ENCODE data around the gene ZNF331.

ZNF331 gene

DNA sequence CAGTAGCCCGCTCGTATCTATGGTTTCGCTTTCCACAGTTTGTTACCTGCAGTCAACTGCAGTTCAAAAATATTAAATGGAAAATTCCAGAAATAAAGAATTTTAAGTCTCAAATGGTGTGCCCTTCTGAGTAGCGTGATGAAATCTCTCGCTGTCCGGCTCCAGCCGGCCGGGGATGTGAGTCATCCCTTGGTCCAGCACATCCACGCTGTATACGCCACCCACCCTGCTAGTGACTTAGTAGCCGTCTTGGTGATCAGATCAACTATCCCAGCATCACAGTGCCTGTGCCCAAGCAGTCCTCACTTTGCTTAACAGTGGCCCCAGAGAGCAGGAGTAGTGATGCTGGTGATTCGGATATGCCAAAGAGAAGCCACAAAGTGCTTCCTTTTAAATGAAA lies 40.0 kb downstream of the ZNF331 start:
- no peak for DNase-seq

DNA sequence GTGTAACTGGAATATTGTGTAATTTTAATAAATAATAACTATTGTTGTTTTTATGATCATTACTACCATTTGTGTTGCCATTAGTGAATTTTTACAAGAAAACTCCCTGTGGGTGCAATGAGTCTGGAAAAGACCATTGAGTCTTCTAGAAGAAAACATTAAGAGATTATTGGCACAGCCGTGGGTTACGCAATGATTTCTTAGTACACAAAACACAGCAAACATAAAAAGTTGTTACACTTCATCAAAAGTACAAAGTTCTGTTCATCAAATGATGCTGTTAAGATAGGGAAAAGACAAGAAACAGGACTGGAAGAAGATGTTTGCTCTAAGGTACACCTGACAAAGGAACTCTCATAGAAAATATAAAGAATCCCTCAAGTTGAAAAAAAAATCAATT lies 41.6 kb downstream of the ZNF331 start:
- no peak for DNase-seq

DNA sequence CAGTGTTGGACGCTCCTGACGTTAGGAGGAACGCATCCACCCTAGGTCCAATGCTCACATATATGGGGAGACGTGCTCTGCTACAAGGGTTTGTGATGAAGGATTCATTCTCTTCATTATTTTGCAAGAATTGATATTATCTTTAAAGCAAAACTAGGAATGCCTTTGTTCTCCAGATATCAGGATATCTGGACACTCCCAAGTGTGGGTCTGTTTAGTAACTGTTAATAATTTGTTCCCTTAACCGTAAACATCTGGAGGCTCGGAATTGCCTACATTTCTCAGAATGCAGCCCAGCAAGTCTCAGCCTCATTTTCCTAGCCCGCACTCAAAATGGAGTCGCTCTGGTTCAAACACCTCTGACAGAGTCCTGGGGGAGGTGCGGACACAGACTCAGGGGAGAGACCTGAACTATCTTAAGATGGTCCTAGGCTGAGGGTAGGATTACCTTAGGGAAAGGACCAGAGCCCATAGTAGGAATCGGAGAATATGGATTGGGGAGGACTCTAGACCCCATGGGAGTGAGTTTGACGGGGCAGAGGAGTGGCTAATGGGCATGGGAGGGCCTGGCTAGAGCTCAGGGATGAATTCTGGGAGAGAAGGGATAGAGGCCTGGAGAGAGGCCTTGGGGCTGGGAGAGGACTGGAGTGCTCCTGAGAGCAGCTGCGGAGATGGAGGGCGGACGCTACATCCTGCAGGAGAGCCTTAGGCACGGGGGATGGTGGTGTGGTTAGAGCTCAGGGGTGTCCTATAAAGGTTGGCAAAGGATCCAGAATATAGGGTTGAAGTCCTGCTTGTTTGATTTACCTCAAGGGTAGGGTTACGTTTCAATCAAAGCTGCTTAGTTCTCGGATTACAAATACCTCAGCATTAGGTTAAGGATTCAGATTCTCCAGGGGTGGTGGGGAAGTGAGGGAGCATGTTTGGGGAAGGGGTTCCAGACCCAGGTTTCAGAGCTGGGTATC lies 43.2 kb downstream of the ZNF331 start:
- no peak for DNase-seq

DNA sequence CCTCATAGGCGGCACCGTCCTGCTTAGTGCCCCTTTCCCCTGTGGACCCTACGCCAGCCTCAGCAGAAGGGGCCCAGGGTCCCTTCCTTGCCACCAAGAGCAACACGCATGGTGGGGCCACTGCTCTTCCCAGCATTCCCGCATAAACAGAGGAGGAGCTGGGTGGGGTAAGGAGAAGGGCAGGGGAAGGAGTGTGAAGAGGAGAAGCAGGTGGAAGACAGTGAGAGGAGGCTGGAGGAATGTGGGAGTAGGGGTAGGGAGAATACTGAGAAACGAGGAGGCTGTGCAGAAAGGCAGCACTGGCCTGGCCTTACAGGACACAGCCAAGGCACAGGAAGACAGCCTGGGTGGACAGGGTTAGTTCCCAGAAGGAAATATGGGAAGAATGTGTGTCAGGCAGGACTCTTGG lies 43.9 kb downstream of the ZNF331 start:
- no peak for DNase-seq

DNA sequence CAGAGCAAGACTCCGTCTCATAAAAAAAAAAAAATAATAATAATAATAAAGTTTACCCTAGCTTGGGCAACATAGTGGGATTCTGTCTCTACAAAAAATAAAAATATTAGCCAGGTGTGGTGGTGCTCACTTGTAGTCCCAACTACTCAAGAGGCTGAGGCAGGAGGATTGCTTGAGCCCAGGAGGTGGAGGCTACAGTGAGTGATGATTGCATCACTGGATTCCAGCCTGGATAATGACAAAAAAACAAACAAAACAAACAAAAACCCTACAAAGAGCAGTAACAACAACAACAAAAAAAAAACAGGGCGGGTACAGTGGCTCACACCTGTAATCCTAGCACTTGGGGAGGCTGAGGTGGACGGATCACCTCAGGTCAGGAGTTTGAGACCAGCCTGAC lies 45.2 kb downstream of the ZNF331 start:
- DNase-seq, result no peak

DNA sequence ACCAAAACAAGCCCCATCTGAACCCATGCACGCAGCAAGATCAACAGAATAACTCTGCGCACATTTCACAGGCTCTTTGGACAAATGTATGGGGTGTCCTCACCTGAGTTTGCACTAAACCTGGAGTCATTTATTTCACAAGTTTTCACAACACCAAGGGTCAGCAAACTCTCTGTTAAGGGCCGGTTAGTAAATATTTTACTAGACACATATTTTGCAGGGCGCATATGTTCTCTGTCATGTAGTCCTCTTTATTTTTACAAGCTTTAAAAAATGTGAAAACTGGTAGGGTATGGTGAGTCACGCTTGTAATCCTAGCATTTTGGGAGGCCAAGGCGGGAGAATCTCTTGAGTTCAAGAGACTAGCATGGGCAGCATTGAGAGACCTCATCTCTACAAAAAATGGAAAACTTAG lies 48.3 kb downstream of the ZNF331 start:
- no peak for DNase-seq

DNA sequence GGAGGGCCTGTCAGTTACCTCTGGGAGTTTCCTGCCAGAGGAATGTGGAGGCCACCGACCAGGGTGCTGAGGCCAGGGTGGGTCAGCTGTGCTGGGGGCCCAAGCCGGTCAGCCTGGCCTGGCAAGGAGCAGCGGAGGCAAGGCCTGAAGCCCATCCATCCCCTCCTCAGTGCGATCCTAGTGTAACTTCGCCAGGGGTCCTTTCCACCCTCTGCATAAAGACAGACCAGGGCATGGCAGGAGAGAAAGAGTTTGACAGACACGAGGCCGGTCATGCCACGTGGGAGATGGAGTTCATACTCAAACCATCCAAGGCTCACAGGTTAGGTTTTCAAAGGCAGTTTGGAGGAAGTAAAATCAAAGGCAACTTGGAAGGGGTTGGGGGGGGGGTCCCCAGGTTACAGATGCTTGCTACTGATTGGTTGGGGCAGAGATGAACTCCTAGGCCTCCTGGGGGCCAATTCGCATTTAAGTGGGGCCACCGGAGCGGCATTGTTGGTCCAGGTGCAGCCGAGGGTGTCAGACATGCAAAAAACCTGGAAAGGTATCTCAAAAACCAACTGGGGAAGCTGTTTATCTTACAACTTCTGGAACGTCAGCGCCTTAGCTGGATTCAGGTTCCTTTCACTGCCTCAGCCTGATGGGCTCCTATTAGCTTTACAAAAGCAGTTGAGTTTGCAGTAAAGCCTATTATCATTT lies 57.0 kb downstream of the ZNF331 start:
- no peak for DNase-seq

DNA sequence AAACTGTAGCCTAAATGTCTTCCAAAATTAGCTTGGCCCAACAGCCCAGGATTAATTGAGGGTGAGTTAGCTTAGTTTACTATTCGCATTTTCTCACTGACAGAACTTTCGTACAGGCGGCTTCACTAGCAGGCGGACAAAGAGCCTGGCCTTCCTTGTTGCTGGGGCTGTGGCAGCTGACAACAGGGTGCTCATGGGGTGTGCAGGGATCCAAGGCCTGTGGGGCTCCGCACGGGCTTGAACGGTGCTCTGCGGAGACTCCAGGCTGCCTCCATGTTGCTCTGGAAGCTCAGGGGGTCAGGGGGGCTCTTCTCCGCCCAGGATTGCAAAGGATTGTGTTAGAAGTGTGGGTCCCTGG lies 57.5 kb downstream of the ZNF331 start:
- DNase-seq, result no peak

DNA sequence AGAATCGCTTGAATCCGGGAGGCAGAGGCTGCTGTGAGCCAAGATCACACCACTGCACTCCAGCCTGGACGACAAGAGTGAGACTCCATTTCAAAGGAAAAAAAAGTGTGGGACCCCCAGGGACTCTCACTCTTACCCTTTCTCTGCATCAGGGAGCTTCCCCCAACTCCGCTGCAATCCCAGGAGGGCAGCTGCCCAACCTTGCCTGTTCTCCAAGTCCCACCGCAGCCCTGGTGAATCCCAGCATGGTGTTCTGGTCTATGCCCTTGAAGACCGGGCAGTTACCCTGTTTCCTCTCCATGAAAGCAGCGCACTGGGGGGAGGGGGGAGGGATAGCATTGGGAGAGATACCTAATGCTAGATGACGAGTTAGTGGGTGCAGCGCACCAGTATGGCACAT lies 58.1 kb downstream of the ZNF331 start:
- no peak for DNase-seq

DNA sequence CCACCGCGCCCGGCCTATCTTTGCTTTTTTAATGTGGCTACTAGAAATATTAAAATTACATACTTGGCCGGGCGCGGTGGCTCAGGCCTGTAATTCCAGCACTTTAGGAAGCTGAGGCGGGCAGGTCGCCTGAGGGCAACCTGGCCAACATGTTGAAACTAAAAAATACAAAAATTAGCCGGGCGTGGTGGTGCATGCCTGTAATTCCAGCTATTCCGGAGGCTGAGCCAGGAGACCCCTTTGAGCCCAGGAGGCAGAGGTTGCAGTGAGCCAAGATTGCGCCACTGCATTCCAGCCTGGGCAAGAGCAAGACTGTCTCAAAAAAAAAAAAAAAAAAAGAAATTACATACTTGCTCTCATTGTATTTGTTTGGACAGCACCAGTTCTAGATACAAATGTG lies 59.1 kb downstream of the ZNF331 start:
- DNase-seq, result no peak

DNA sequence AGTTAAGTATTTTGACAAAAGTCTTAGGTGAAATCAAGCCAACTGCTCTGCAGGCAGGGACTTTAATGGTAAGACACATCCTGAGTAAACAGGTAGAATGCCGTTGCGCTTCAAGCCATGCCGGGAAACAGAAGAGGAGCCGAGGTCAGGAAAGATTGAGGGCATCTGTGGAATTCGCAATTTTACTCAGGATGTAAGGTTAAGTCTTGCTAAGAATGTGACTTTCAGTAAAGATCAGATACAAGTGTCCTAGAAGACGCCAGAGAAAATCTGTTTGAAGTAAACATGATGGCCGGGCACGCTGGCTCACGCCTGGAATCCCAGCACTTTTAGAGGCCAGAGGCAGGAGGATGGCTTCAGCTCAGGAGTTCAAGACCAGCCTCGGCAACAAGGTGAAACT lies 60.4 kb downstream of the ZNF331 start:
- no peak for DNase-seq

DNA sequence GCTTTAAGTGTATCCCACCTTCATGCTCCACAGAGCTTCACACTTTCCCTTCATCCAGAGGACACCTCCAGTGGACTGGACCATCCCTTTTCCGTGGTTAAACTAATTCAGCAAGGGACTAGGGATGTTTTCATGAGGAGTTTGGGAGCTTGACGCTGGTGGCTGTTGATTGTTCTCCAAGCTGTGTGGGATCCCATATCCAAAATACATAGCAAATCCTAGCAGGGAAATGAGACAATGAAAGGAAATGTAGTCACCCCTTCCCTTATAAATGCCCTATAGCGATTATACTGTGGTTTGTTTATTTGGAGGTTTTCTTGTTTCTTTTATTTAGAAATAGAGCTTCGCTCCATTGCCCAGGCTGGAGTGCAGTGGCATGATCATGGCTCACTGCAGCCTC lies 62.3 kb downstream of the ZNF331 start:
- DNase-seq, result no peak

DNA sequence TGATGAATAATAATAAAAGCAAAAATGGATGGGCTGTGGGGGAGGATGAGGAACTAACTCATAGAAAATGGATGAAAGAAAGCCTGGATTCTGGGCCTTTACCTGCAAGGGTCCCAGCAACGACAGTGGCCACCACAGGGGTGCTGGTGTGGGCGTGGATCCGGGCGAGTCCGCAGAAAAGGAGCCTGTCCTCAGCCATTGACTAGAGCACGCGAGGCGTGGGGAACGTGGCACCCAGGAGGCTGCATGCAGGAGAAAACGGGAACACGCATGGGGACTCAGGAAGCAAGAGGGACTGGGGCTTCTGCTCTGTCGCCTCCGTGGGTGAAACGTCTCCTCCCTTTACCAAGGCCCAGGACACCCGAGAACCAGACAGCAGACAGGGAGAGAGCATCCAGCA lies 68.1 kb downstream of the ZNF331 start:
- DNase-seq, result no peak

DNA sequence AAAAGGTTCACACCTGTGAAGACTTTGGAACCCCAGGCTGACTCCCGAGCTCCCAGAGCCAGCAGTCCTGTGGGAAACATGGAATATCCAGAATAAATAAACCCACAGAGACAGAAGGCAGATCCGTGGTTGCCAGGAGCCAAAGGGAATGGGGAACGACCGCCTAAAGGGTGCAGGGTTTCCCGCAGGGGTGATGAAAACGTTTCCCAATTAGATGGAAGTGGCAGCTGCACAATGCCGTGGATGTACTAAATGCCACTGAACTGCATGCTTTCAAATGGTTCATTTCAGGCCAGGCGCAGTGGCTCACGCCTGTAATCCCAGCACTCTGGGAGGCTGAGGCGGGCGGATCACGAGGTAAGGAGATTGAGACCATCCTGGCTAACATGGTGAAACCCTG lies 70.4 kb downstream of the ZNF331 start:
- DNase-seq, result no peak

DNA sequence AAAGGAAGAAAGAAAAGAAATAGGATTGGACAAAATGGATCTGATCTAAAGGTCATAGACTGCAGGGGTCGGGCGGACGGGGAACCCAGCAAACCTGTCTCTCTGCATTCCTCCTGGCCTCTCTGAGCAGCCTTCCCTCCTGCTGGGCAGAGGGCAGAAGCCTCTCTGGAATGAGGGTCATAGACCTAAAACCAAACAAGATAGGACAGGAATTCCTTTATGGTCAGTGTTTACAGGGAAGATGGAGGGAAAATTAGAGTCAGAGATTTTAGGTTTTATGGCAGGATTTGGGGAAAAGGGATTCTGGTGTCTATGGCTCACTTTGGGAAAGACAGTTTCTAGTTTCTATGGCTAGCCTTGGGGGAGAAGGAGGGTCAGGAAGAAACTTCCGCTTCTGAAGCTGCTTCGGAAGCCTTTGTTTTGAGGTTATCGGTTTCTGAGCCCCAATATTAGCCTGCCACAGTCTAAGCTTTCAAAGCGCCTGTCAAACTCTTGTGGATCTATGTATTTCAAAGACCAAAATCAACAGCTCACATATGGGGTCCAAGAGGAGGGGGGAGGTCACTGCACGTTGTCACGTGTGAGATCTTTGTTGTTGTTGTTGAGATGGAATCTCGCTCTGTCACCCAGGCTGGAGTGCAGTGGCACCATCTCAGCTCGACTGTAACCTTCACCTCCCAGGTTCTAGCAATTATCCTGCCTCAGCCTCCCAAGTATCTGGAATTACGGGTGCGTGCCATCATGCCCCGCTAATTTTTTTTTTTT lies 75.0 kb downstream of the ZNF331 start:
- DNase-seq, result no peak

DNA sequence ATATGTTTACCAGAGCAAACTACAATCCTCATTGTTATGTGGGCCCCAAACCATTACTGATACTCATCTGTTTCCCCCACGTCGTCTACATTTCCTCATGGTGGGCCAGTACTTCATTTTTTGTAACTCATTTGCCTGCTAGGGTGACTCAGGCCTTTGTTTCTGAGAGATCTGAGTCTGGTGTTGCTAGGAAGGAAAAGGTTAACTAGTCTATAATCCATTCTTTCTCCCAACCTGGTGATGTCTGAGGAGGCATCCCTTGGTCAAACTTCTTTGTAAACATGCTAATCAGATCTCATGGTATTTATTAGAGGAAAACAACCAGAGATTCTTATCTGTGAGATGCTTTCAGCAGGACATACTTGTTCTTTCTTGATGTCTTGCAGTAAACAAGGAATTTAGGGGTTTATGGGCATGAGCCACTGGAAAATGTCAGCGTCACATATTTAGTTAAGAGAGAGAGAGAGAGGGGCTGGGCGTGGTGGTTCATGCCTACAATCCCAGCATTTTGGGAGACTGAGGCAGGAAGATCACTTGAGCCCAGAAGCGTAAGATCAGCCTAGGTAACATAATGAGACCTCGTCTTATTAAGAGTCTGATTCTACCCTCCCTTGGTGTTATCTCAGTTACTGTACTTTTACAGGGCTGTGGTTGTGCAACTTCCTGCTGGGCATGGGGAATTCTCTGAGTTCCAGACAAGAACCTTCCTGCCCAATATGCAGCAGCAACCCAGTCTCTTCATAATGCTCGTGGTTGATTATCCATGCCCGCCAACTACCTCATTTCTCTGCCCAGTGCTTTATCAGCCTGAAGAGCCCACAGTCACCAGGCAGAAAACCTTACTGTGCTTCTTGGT lies 84.2 kb downstream of the ZNF331 start:
- DNase-seq, result no peak

DNA sequence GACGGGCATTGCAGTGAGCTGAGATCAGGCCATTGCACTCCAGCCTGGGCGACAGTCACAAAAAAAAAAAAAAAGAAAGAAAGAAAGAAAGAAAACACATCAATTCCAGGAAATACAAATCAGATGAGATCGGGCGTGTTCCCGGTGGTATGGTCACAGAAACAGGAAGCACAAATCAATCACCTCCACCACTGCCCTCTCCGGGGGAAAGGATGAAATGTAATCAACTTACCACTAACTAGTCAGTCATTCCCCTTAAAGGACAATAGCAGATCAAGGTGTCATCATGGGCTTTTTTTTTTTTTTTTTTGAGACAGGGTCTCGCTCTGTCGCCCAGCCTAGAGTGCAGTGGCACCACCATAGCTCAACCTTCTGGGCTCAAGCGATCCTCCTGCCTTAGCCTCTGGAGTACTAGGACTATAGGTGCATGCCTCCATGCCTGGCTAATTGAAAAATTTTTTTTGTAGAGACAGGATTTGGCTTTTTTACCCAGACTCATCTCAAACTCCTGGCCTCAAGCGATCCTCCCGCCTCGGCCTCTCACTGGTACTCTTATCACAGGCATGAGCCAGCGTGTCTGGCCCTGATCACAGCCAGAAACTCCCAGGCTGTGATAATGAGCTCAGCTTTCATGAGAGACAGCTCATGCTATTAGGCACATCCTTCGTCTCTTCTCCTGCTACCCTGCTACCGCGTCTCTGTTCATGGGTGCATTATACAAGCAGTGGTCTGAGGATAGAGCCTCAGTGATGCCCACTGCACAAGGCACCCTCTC lies 87.0 kb downstream of the ZNF331 start:
- DNase-seq, result no peak

DNA sequence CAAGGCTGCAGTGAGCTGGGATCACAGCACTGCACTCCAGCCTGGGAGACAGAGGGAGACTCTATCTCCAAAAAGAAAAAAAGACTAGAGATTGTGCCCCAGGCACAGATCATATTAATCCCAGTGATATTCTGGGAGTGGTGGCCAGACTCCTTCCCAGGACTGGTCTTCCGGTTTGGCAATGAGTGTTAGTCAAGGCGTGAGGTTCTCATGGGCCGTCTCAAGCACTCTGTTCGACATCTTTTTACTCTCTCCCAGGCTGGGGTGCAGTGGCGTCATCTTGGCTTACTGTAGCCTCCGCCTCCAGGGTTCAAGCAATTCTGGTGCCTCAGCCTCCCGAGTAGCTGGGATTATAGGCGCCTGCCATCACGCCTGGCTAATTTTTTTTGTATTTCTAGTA lies 88.5 kb downstream of the ZNF331 start:
- DNase-seq, result no peak

DNA sequence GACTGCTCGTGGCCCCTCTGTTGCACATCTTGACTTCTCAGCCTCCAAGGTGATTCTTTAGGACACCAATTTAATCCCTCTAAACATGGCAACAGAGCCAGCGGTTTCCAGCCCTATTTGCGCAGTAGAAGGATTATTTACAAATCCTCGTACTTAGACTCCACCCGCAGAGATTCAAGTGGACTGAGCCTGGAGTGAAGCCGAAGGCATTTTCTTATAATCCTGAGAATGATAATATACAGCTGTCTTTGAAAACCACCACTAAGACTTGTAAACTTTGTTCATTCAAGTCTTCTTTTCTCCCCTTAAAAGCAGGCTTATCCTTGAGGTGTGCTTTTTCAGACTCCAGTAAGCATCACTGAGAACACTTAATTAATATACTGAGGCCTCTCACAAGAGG lies 89.0 kb downstream of the ZNF331 start:
- no peak for DNase-seq

Measured in SHP77 treated with DMSO at 0.1 percent for 48 hours (cell line).